Natural killer cell treated with Interleukin-12 subunit alpha and Interleukin-12 subunit beta and Interleukin-15 and Interleukin-18, amount 100 ng/mL, for 72 hours (primary cell): ENCODE measurements around the gene MARCHF2. TPM values are rescaled to one million over a fixed set of nuclear protein-coding genes. Genes with fewer than 3 reads are reported as not detected.
A peak's percentile ranks its signal among the peaks of the same experiment; 100 is the strongest.
"Not testable (repeated sequence)": the region's sequence is repeated elsewhere in the genome, so short reads cannot be mapped to it uniquely, and the experiment has no call there.

Experiments used
- ATAC-seq, 2 donors: fragments of 150-1000 bp; cut with Tn5 transposase in 1 of 2; sonication (Bioruptor Pico), chemical (Tn5 transposase) in 1 of 2; 2 replicates each; pipeline ENCODE4 v1.10.0; 2021
- DNase-seq: peaks from one replicate; pipeline ENCODE4 v3.0.0; 2022; ENCODE audit warnings: low spot score
- H3K27ac Mint-ChIP-seq, 2 donors: 1 replicate in 1 of 2; 2 replicates in 1 of 2; pipeline ENCODE4 v1.8.0; 2022; ENCODE audit warnings: mixed read lengths in 2 of 2, mild to moderate bottlenecking in 1 of 2, moderate library complexity in 1 of 2
- H3K27me3 Mint-ChIP-seq, 2 donors: 1 replicate in 1 of 2; 2 replicates in 1 of 2; pipeline ENCODE4 v1.8.0; 2022; ENCODE audit warnings: mixed read lengths in 2 of 2
- H3K36me3 Mint-ChIP-seq: one replicate; pipeline ENCODE4 v1.8.0; 2022; ENCODE audit warnings: mixed read lengths
- H3K4me1 Mint-ChIP-seq, 2 donors: 1 replicate in 1 of 2; 2 replicates in 1 of 2; pipeline ENCODE4 v1.8.0; 2022; ENCODE audit warnings: low read depth in 2 of 2, mixed read lengths in 2 of 2, mild to moderate bottlenecking in 1 of 2
- H3K4me3 Mint-ChIP-seq: one replicate; pipeline ENCODE4 v1.8.0; 2022; ENCODE audit warnings: mixed read lengths
- H3K9me3 Mint-ChIP-seq: 2 replicates; pipeline ENCODE4 v1.8.0; 2022; ENCODE audit warnings: mixed read lengths
- total RNA-seq, 2 donors: library from RNA; stranded (reverse); gene quantifications; one replicate each; pipeline ENCODE4 v1.2.3, GENCODE V29; 2022

MARCHF2 gene
- 10 to 100 TPM; 13.7 to 17.0 TPM for total RNA-seq

GRCh38 chr19:8412783-8413628 is at the start of gene MARCHF2:
MARCHF2 (plus strand) TSS chr19:8413305; CDS start chr19:8421841, 8,536 bp downstream.
- DNase-seq, result peak; percentile 96
- Mint-ChIP-seq H3K9me3 (no peaks in the 10 kb centered on the region), H3K4me1 (peaks cover 4 to 6% of the 10 kb centered on the region in 2 donors), H3K36me3 (no peaks in the 10 kb centered on the region), H3K4me3 (peak within 1 kb of the TSS; percentile 70), H3K27me3 (no peaks in the 10 kb centered on the region), H3K27ac (no peak within 1 kb of the TSS)
- peak; percentile 100 for ATAC-seq

GRCh38 chr19:8363803-8364771 is 49.0 kb upstream of the MARCHF2 start, which contains the start of gene ANGPTL4:
ANGPTL4 (plus strand) TSS chr19:8364155; CDS start chr19:8364322, 167 bp downstream.
- no peaks in the 10 kb centered on the region for H3K36me3 Mint-ChIP-seq
- peak within 1 kb of the TSS; percentile 87 for H3K4me3 Mint-ChIP-seq
- H3K27ac Mint-ChIP-seq, result peak within 1 kb of the TSS in 1 of 2 donors; percentile 80
- H3K9me3 Mint-ChIP-seq, result no peaks in the 10 kb centered on the region
- H3K27me3 Mint-ChIP-seq, result peaks cover 18 to 22% of the 10 kb centered on the region in 2 donors
- peaks cover 8 to 20% of the 10 kb centered on the region in 2 donors for H3K4me1 Mint-ChIP-seq
- peak; percentile 78 to 90 for ATAC-seq
- DNase-seq, result peak; percentile 82

GRCh38 chr19:8366121-8366581 is 47.0 kb upstream of the MARCHF2 start:
- DNase-seq (no peak), ATAC-seq (no peak)
- no peak overlapping the region for H3K27ac Mint-ChIP-seq
- H3K4me3 Mint-ChIP-seq, result no peak overlapping the region
- H3K9me3 Mint-ChIP-seq, result no peaks in the 10 kb centered on the region
- peaks cover 18 to 22% of the 10 kb centered on the region in 2 donors for H3K27me3 Mint-ChIP-seq
- no peaks in the 10 kb centered on the region for H3K36me3 Mint-ChIP-seq
- peaks cover 8 to 20% of the 10 kb centered on the region in 2 donors for H3K4me1 Mint-ChIP-seq

- peaks cover 8 to 17% of the 10 kb centered on the region in 2 donors for H3K4me1 Mint-ChIP-seq
- H3K4me3 Mint-ChIP-seq, result no peak overlapping the region
- no peaks in the 10 kb centered on the region for H3K36me3 Mint-ChIP-seq
- no peaks in the 10 kb centered on the region for H3K9me3 Mint-ChIP-seq
- ATAC-seq (no peak), DNase-seq (no peak)
- H3K27ac Mint-ChIP-seq, result no peak overlapping the region
- H3K27me3 Mint-ChIP-seq, result peaks cover 15 to 22% of the 10 kb centered on the region in 2 donors
Observed at GRCh38 chr19:8366961-8367326, 46.2 kb upstream of the MARCHF2 start.

- Mint-ChIP-seq H3K4me3 (no peak overlapping the region), H3K27ac (no peak overlapping the region), H3K4me1 (peaks cover 8 to 17% of the 10 kb centered on the region in 2 donors), H3K9me3 (no peaks in the 10 kb centered on the region), H3K36me3 (no peaks in the 10 kb centered on the region), H3K27me3 (peaks cover 15 to 22% of the 10 kb centered on the region in 2 donors)
- DNase-seq, result no peak
- no peak for ATAC-seq
Observed at GRCh38 chr19:8367327-8368001, 45.6 kb upstream of the MARCHF2 start.

- H3K27ac Mint-ChIP-seq, result no peak overlapping the region
- H3K4me1 Mint-ChIP-seq, result peaks cover 0 to 7% of the 10 kb centered on the region in 2 donors
- no peak for DNase-seq
- H3K36me3 Mint-ChIP-seq, result no peaks in the 10 kb centered on the region
- no peaks in the 10 kb centered on the region for H3K9me3 Mint-ChIP-seq
- peaks cover 11 to 12% of the 10 kb centered on the region in 2 donors for H3K27me3 Mint-ChIP-seq
- ATAC-seq, result no peak
- no peak overlapping the region for H3K4me3 Mint-ChIP-seq
Observed at GRCh38 chr19:8370176-8371010, 42.7 kb upstream of the MARCHF2 start.

- no peaks in the 10 kb centered on the region for H3K36me3 Mint-ChIP-seq
- H3K4me3 Mint-ChIP-seq, result no peak overlapping the region
- H3K27ac Mint-ChIP-seq, result no peak overlapping the region
- peaks cover 0 to 7% of the 10 kb centered on the region in 2 donors for H3K4me1 Mint-ChIP-seq
- ATAC-seq, result no peak
- DNase-seq, result no peak
- no peaks in the 10 kb centered on the region for H3K9me3 Mint-ChIP-seq
- H3K27me3 Mint-ChIP-seq, result peaks cover 6 to 7% of the 10 kb centered on the region in 2 donors
Observed at GRCh38 chr19:8371011-8371804, 41.9 kb upstream of the MARCHF2 start.

GRCh38 chr19:8373867-8374813 is 39.0 kb upstream of the MARCHF2 start:
- H3K4me1 Mint-ChIP-seq, result no peaks in the 10 kb centered on the region
- H3K9me3 Mint-ChIP-seq, result no peaks in the 10 kb centered on the region
- H3K27me3 Mint-ChIP-seq, result no peaks in the 10 kb centered on the region
- H3K36me3 Mint-ChIP-seq, result no peaks in the 10 kb centered on the region
- H3K27ac Mint-ChIP-seq, result no peak overlapping the region
- ATAC-seq, result no peak
- DNase-seq, result no peak
- no peak overlapping the region for H3K4me3 Mint-ChIP-seq

GRCh38 chr19:8375766-8376165 is 37.3 kb upstream of the MARCHF2 start:
- not testable (repeated sequence) for ATAC-seq, H3K36me3 Mint-ChIP-seq, H3K27ac Mint-ChIP-seq, H3K27me3 Mint-ChIP-seq, H3K4me3 Mint-ChIP-seq, H3K4me1 Mint-ChIP-seq, H3K9me3 Mint-ChIP-seq, DNase-seq

GRCh38 chr19:8376373-8376974 is 36.6 kb upstream of the MARCHF2 start:
- not testable (repeated sequence) for ATAC-seq, H3K27ac Mint-ChIP-seq, H3K27me3 Mint-ChIP-seq, H3K4me1 Mint-ChIP-seq, H3K9me3 Mint-ChIP-seq, H3K36me3 Mint-ChIP-seq, H3K4me3 Mint-ChIP-seq, DNase-seq

- Mint-ChIP-seq H3K9me3 (no peaks in the 10 kb centered on the region), H3K27ac (no peak overlapping the region), H3K4me1 (no peaks in the 10 kb centered on the region), H3K36me3 (no peaks in the 10 kb centered on the region), H3K4me3 (no peak overlapping the region), H3K27me3 (no peaks in the 10 kb centered on the region)
- DNase-seq, result no peak
- peak in 1 of 2 donors; percentile 17 for ATAC-seq
Observed at GRCh38 chr19:8377598-8377997, 35.5 kb upstream of the MARCHF2 start.
